NCI-H748 (cell line): ENCODE measurements around the gene OLA1.
A peak's percentile ranks its signal among the peaks of the same experiment; 100 is the strongest.

Source experiments
- DNase-seq: peaks from one replicate; lab custom pipeline; 2025; ENCODE audit not compliant: unreplicated experiment; lab: John Stamatoyannopoulos, UW

OLA1 gene

DNA sequence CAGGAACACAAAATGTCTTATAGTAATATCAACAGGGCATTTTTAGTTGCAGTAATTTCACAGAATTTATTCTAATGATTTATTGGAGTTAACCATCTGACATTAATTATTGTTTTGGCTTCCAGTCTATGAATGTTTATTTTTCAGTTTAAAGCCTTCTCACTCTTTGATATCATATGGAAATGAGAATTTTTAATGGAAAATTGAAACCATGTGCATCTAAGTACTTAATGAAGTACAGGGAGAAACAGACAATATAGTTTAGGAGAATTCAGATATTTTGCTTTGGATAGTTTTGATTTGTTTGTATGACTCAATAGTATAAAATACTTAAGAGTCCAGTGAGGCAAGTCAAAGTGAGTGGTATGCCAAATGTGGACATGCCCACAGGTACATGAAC is 126.1 kb downstream of the OLA1 start:
- peak; percentile 35 for DNase-seq

- peak; percentile 95 for DNase-seq
Measured at GRCh38 chr2:174121612-174122011, 126.7 kb downstream of the OLA1 start.

DNA sequence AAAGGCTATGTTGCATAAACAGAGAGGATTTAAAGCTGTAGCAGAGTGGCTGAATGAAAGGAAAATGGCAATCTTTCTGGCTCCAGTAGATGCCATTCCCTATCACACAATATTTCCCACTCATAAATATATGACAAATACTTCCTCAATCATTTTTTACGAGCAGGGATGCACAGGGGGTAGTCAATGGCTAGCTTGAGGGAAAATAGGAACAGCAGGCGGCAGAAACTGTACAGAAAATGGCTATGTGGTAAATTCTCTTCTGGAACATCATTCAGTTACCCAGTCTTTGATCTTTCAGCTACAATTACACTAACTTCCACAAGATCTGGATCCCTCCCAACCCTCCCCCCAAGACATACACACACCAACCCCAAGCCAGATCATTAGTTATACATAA is 127.2 kb downstream of the OLA1 start:
- peak; percentile 84 for DNase-seq

GRCh38 chr2:174120346-174120745 is 128.0 kb downstream of the OLA1 start:
- peak; percentile 66 for DNase-seq

GRCh38 chr2:174117951-174118930 is 130.1 kb downstream of the OLA1 start:
- no peak for DNase-seq

- DNase-seq, result no peak
Measured at GRCh38 chr2:174112073-174112472, 136.3 kb downstream of the OLA1 start.

- DNase-seq, result peak; percentile 19
Measured at GRCh38 chr2:174108579-174108978, 139.8 kb downstream of the OLA1 start.

- peak; percentile 27 for DNase-seq
Measured at GRCh38 chr2:174106736-174107135, 141.6 kb downstream of the OLA1 start.

GRCh38 chr2:174094542-174094941 is 153.8 kb downstream of the OLA1 start:
- no peak for DNase-seq

DNA sequence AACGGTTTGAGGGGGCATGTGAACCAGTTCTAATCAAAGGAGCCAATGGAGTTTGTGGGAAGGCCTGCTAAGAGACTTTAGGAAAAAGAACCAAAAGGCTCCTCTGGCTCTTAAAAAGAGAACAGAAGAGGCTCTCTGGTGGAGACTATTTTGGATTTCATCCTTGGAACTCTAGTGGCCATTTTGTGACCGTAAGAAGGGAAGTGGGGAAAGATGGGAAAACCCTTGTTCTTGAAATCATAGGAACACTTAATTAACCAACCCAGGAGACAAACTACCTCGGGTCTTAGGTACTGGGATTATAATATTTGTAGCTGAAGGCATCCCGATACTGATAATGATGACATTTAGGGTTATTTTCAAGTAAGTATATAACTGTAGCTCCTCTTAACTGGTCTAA is 157.9 kb downstream of the OLA1 start:
- DNase-seq, result no peak

DNA sequence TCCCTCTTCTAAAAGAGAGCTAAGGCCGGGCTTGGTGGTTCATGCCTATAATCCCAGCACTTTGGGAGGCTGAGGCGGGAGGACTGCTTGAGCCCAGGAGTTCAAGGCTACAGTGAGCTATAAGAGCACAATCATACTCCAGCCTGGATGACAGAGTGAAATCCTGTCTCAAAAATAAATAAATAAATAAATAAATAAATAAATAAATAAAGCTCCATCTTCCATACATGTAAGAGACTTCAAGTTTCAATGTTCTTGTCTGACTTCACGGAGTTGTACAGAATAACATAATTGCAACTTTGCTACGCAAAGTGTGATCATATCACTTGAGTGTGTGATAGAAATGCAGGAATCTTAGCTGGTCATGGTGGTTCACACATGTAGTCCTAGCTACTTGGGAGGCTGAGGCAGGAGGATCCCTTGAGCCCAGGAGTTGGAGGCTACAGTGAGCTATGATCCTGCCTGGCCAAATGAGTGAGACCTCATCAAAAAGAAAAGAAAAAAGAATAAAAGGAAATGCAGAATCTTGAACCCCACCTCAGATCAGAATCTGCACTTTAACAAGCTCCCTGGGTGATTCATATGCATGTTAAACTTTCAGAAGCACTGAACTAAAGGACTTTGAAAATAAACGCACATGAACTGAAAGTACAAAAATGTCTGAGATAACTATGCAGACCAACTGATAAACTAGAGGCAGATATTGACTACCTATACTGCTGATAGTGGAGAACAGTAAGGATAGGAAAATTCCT is 159.4 kb downstream of the OLA1 start:
- DNase-seq, result no peak

DNA sequence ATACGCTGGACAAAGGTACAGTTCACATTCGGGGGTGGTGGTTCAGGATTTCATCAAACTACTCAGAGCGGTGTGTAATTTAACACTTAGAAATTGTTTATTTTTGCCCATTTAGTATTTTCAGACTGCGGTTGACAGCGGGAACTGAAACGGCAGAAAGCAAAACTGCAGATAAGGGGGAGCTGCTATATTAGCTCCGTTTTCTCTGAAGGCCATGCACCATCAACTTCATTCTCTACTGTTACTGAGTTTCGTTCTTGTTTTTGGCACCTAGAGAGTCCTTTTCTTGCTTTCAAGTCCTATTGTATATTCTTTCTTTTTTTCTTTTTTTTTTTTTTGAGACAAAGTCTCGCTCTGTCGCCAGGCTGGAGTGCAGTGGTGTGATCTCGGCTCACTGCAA is 161.6 kb downstream of the OLA1 start:
- no peak for DNase-seq

GRCh38 chr2:174085781-174086180 is 162.6 kb downstream of the OLA1 start:
- no peak for DNase-seq

DNA sequence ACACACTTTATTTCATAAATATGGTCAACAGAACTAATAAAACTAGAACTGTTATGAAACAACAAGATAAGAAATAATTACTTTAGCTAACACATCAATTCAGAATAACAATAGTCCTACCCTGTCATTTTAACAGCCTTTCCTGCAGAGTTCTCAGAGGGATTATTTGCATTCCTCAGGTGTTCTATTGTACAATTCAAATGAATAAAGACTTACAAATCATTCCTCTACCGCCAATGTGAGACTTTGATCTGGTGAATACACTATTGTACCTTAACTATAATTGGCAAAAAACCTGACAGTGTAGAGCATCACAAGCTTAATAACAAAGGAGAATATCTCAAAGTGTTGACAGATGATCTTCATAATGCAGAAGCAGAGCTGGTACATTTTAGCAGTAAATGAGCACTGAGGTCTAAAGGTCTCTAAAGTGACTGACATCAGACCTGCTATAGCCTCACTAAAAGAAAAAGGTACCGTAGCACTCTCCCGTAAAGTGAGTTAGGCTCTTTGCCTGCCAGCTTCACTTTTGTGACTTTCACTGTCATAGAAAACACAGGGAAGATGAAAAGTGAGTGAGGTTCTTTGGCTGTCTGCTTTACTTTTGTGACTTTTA is 164.4 kb downstream of the OLA1 start:
- peak; percentile 45 for DNase-seq

DNA sequence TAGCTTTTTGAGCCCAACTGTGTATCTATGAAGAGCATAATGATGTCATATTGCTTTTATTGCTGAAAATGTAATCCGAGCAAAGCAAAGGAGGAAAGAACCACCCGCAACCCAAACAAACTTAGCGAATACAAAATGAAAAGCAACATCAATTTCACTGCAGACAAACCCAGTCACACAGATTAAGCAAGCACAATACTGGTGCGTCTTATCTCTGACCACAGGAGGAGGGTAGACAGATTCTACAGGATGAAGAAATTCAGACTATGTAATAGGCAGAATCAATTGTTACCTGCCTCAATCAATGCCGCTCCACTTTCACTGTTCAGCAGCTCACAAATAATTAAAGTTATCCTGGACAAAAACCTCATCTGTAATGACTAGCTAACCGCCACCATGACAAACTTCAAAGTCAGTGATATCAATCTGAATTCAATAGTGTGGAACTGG is 167.6 kb downstream of the OLA1 start:
- DNase-seq, result peak; percentile 41

DNA sequence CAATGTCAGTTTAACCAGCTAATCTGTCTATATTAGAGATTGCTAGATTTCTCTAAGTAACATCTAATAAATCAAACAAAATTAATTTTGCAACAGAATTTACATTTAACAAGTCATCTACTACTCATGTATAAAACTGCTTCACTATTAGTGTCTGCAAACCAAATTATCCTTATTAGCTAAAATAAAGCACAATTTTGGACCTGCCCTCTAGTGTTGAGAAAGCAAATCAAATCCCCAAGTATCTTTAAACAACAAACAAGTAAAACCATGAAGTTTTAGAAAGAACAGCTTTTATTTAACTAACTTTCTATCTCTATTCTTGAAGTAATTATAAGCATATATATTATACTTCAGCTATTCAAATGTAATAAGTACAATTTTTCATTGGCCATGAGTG is 170.1 kb downstream of the OLA1 start:
- no peak for DNase-seq

DNA sequence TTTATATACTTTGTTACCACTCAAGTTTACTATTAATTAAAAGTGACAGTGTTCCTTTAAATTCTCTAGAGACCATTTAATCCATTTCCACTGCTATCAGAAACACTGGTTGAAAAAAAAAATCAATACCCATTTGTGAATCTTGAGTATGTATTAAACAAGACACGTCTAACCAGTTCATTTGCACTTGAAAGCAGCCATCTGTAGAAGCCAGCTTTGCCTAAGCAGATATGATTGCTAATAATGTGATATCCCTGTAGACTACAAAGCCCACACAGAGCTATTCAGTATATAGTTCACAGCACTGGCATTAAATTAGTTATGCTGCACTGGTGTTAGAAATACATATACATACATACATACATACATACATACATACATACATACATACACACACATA is 171.4 kb downstream of the OLA1 start:
- DNase-seq, result peak; percentile 76

DNA sequence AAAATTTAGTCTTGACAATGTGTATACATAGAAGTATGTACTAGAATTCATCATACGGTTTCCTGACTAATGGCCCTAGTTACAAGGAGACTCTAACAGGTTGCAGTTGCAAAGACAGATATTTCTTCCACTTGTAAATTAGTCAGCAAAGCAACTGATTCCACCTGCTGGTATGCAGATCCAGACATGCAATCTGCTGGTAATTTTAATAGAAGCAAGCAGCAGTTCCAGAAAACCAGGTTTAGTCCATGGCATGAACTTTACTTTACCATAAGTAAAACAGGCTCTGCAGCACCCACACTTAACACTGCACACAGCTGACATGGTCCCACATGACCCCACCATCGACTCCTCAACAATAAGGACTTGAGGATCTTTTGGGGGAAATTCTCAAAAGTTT is 172.3 kb downstream of the OLA1 start:
- DNase-seq, result no peak

GRCh38 chr2:174074831-174075230 is 173.5 kb downstream of the OLA1 start:
- DNase-seq, result peak; percentile 14

DNA sequence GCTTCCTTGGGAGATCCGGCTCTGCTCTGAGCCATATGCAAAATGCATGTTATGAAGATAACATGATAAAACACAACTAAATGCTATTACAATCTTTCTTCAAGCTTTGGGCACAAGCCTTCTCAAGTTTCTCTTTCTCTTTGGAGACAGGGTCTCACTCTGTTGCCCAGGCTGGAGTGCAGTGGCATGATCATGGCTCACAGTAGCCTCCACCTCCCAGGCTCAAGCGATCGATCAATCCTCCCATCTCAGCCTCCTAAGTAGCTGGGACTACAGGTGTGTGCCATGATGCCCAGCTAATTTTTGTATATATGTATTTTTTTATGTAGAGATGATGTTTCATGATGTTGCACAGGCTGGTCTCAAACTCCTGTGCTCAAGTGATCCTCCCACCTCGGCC is 175.5 kb downstream of the OLA1 start:
- no peak for DNase-seq

GRCh38 chr2:174072069-174072468 is 176.3 kb downstream of the OLA1 start:
- DNase-seq, result no peak

DNA sequence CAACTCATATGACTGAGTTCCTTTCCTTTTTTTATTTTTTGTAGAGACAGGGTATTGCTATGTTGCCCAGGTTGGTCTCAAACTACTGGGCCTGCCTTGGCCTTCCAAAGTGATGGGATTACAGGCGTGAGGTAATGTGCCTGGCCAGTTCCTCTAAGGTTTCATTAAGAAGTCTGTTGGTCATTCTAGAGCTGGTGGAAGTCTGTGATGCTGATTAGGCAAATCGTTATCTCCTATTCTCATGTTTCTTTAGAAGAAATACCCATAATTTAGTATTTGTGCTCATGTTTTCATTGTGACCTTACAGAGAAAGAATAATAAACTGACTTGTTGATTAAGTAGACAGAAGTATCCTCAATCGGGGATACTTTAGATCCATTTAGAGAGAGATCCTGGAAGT is 177.0 kb downstream of the OLA1 start:
- DNase-seq, result no peak
